ENCODE results near the gene CNDP2.
"Not testable (repeated sequence)": the region's sequence is repeated elsewhere in the genome, so short reads cannot be mapped to it uniquely, and the experiment has no call there.

The CNDP2 gene

DNA sequence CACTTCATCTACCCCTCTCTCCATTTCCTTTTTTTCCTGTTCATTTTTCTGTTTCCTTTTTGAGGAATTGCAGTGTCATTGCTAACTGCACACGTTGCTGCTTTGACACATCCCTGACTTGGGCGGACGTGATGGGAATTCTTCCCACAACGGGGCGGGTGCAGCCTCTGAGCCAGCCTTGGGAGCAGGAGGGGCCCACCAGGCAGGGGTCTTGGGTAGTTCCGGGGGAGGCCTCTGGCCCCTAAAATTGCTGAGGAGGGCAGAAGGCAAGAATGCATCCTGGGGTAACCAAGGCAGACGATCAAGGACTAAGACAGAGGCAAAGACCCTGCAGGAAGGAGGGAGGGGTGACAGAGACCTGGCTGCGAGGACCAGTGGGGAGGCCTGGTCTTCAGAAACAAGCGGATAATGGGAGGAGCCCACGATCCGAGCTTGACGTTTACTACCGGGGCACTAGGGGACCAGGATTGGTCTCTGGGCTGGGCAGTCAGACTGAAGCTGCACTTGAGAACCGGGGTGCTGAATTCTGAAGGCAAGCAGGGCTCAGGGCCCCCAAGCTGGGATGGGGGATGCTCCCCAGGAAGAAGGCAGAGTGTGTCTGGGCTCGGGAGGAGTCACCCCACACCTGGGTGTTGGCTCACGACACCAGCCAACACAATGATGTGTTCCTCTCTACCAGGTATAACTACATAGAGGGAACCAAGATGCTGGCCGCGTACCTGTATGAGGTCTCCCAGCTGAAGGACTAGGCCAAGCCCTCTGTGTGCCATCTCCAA is 23.3 kb downstream of the CNDP2 start:
- DNase-seq, result no peak

DNA sequence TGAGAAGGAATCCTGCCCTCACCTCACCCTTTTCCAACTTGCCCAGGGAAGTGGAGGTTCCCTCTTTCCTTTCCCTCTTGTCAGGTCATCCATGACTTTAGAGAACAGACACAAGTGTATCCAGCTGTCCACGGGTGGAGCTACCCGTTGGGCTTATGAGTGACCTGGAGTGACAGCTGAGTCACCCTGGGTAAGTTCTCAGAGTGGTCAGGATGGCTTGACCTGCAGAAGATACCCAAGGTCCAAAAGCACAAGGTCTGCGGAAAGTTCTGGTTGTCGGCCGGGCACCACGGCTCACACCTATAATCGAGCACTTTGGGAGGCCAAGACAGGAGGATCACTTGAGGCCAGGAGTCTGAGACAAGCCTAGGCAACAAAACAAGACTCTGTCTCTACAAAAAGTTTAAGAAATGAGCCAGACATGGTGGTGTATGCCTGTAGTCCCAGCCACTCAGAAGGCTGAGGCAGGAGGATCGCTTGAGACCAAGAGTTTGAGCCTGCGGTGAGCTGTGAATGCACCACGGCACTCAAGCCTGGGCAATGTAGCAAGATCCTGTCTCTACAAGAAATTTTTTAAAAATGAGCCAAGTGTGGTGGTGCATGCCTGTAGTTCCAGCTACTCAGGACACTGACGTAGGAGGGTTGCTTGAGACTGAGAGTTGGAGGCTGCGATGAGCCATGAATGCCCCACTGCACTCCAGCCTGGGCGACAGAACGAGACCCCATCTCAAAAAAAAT is 24.1 kb downstream of the CNDP2 start:
- DNase-seq, result no peak

DNA sequence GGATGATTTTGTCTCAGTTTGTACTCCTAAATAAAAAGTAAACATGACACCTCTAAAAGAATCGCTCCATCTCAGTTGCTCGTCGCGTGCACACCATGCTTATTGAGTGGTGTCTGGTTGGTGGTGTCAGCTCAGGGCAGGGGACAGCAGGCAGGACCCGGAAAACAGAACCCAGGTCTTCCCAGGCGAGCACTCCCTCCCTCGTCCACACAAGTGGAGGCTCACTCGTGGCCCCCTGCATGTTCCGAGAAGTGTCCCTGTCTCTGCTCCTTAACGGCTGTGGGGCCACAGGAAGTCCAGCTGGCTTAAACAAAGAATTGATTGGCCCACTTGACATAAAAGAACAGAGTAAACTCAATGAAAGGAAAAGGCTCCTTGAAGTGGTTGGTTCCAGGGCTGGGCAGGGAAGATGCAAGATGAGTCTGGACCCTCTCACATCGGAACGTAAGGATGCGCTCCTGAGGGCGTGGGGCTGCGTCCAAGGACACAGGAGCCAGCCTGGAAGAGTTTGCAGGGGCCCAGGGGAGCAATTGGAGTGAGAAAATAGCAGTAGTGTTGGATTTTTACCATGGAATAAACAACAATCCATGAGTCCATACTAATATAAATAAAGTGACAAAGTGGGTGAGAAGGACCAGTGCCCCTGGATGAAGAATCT is 25.0 kb downstream of the CNDP2 start:
- no peak for DNase-seq

DNA sequence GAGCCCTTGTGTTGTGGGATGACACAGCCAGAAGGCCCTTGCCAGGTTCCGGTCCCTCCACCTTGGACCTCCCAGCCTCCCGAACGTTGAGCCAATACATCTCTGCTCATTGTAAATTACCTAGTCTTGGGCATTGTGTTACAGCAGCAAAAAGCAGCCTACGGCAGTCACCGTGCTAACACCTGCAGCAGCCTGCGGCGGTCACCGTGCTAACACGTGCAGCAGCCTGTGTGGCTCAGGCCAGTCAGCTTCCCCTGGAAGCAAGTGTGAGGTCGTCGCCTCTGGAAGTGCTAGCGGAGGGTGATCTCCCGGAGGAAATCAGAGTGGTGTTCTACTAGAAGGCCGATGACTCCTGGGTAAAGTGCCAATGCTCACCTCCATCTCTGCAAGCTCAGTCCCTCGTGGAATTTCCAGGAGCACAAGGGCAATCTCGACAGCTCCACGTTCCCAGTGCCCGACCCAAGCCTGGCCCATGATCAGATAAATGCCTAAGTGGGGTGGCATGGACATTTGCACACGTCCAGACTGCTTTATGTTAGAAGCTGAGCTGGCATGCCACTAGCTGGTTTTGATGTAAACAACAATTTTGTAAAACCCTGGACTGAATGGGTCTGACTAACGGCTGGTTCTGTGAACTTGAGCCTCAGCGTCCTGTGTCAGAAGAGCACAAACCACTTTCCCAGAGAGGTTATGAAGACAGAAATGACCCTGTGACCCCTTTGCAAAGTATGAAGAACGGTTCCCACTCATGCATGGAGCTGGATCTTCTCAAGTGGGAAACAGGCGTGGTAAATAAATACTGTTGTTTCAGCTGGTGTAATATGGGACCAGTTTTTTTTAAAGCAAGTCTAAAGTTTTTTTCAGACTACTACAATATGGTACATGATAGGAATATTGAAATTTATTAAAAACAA is 26.7 kb downstream of the CNDP2 start:
- no peak for DNase-seq

DNA sequence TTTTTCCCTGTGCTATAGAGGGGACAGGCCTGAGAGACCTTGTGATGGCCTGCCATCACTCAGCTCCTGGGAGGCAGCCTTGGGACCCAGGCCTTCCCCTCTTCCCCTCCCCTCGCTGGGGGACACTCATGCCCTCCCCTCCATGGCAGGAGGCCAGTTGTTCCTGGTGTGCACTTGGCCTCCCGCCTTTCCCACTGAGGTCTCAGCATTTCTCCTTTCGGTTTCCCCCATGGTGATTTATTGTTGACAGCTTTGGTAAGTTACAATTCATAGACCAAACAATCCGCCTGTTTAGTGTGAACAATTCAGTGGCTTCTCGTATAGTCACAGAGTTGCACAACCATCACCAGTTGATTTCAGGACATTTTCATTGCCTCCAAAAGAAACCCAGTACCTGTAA is 27.9 kb downstream of the CNDP2 start:
- DNase-seq, result no peak

- not testable (repeated sequence) for DNase-seq
Measured at GRCh38 chr18:74524915-74525314, 28.8 kb downstream of the CNDP2 start.

- no peak for DNase-seq
Measured at GRCh38 chr18:74525741-74526140, 29.6 kb downstream of the CNDP2 start.

- DNase-seq, result no peak
Measured at GRCh38 chr18:74526488-74526887, 30.3 kb downstream of the CNDP2 start.

GRCh38 chr18:74528478-74528877 is 32.3 kb downstream of the CNDP2 start:
- DNase-seq, result peak in 1 of 2 experiments; percentile 34

GRCh38 chr18:74528913-74529312 is 32.8 kb downstream of the CNDP2 start:
- DNase-seq, result no peak

DNA sequence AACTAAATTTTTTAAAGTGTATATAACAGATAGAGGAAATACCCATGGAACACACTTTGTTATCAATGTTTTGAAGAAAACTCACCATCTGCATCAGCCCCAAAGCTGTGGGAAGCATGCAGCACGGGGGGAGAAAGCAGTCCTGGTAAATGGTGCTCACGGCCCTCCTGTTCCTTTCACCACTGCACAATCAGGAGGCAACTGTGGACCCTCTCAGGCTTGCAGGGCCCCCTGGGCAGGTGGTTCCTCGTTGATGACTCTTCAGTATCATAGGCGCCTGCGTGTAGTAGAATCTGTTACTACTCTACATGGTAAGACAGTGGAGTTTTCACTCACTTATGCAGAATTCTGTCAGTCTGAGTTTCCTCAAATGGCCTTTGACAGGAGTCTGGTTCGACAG is 33.2 kb downstream of the CNDP2 start:
- no peak for DNase-seq

DNA sequence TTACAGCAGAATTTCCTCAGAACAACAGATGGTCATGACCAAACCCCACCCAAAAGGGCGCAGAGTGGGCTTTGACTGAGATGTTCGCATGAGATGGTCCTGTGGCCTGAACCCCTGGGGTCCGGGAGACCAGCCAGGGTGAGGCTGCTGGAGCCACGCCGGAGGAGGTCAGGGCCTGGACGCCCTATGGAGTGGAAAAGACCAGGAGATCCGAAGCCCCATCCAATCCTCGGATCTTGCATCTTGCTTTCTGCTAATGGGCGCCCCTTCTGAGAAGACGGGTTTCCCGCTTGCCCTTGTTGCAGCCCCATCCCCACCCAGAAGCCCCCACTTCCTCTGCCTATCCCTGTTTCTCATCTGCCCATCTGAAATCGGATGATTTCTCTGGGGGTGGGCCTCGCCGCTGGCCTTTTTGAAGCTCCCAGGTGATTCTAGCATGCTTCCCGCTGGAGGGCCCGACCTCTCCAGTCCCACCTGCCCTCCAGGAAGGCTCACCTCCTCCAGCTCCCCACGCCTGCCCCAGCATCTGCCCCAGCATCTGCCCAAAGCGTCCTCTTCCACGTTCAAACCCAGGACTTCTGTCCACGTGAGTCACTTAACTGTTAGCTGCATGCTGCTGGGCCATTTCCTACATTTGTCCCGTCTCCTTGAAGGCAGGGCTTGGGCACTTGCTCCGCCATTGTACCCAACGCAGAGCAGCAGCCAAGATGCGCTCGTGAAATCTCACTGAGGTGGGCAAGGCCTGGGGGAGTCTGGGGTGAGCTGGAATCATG is 33.8 kb downstream of the CNDP2 start:
- DNase-seq, result no peak

DNA sequence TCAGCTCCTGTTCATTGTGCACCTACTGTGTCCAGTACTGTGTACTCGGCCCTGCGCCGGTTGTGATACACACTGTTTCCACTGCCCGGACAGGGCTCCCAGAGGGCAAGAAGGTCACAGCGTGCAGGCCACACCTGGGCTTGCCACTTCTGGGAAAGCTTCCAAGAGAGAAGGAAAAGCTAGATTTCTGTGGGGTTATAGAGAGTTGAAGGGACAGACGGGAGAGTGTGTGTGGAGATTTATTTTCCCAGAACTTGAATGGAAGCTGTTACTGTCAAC is 34.4 kb downstream of the CNDP2 start:
- DNase-seq, result no peak

GRCh38 chr18:74531043-74531442 is 34.9 kb downstream of the CNDP2 start:
- DNase-seq, result no peak

- no peak for DNase-seq
Measured at GRCh38 chr18:74532511-74533025, 36.4 kb downstream of the CNDP2 start.

- DNase-seq, result no peak
Measured at GRCh38 chr18:74533666-74534065, 37.5 kb downstream of the CNDP2 start.

DNA sequence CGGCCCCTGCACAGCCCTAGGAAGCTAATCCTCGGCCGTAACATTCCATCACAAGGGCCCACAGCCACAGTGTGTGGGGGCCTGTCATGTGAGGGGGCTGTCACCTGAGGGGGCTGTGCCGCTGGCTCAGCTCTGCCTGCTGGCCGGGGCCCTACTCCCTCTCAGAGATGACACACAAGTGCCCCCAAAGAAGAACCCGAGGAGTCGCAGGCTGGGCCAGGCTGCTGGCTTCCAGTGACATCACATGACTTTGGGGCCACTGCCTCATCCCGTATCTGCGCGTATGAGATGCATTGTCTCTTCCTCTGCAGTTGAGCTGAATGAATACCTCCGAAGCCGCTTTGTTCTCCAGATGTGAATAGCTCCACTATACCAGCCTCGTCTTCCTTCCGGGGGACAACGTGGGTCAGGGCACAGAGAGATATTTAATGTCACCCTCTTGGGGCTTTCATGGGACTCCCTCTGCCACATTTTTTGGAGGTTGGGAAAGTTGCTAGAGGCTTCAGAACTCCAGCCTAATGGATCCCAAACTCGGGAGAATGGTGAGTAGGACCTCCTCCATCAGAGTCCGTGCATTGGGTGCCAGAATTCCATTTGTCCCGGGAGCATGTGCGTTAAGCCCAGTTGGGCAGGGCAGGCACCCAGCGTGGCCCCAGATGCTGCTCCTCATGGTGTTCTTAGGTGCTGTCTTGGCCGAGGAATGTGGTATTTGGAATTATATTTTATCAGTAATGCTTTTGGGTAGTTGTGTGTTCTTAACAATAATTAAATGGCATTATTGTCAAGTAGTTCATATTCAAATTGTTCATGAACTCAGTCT is 38.2 kb downstream of the CNDP2 start, which contains the start of gene CNDP1:
CNDP1 (plus strand) TSS at position 351 of the 820 bp plus-strand sequence; CDS start at position 519, 168 bp downstream.
- peak in 1 of 2 experiments; percentile 57 for DNase-seq

DNA sequence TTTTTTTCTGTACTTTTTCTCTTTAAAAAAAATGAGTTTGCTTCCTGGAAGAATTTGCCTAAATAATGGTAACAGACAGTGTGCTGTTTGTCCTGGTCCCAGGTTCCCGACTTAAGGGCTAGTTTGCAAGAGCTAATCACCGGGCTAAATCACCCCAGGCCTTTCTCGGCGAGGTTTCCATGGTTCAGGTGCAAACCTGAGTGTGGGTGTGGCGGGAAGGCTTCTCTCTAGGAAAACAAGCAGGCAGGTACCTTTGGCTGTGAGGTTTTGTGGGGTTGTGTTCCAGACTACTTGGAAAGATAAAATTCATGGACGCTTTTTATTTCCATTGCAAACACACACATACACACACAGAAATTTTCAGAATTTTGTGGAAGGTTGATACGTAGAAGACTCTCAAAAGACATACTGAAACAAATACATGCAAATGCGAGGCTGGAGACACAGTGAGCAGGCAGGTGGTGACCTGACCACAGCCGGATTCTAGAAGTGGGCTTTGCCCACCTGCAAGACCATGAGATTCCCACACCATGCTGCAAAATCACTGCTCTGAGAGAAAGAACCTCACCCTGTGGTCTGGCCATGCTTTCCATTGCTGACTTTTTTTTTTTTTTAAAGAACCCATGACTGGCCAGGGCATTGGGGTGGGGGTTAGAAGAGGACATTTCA is 39.0 kb downstream of the CNDP2 start:
- DNase-seq, result peak; percentile 93 to 96

DNA sequence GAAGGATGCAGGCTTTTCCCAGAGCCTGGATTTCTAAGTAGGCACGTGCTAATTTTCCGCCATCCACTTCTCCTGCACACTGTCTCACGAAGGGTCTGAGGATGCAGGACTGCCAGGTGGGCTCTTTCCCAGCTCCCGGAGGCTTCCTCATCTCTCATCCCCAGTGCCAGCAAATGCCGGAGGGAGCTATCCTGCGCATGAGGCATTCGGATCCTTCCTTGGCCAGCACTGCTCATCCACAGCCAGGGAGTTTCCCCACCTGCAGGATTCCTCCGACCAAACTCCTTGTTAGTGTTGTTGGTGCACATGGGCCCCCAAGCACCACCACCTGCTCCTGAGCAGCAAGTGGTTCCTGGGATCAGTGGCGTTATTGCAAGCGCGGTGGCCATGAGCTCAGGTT is 43.1 kb downstream of the CNDP2 start:
- no peak for DNase-seq
